Keratinocyte (primary cell): Measurements from ENCODE around the gene KCNS3. TPM values are rescaled to one million over a fixed set of nuclear protein-coding genes. Genes with fewer than 3 reads are reported as not detected.

Experiments
- DNase-seq: peaks from one replicate; pipeline ENCODE4 v3.0.0-alpha.2; 2011; ENCODE audit warnings: low read depth, missing footprints, low spot score
- FAIRE-seq: peaks from 2 replicates; lab custom pipeline; 2011; peaks lifted over from hg19 to GRCh38; lab: Jason Lieb, UNC
- H2AFZ ChIP-seq: 2 replicates; pipeline ENCODE4 v1.6.0; 2012; ENCODE audit warnings: low read length, control low read depth, inconsistent platforms; ENCODE audit not compliant: control insufficient read depth
- H3K27ac ChIP-seq: 2 replicates; pipeline ENCODE4 v1.5.1; 2011; ENCODE audit warnings: low read length; ENCODE audit not compliant: control insufficient read depth, insufficient read depth
- H3K27me3 ChIP-seq: 3 replicates; pipeline ENCODE4 v1.6.0; 2011; ENCODE audit warnings: low read length; ENCODE audit not compliant: control insufficient read depth, insufficient read depth; ENCODE audit errors: extremely low read depth
- H3K36me3 ChIP-seq, 2 experiments: 2 replicates in 1 of 2; 3 replicates in 1 of 2; pipeline ENCODE4 v1.5.1; 2011; ENCODE audit warnings: low read length in 2 of 2, mild to moderate bottlenecking in 1 of 2; ENCODE audit not compliant: control insufficient read depth in 2 of 2, insufficient read depth in 2 of 2; ENCODE audit errors: extremely low read depth in 1 of 2
- H3K4me1 ChIP-seq: 3 replicates; pipeline ENCODE4 v1.5.1; 2011; ENCODE audit warnings: low read length; ENCODE audit not compliant: control insufficient read depth, insufficient read depth; ENCODE audit errors: extremely low read depth
- H3K4me2 ChIP-seq: 3 replicates; pipeline ENCODE4 v1.6.0; 2011; ENCODE audit warnings: low read depth, low read length; ENCODE audit not compliant: control insufficient read depth, insufficient read depth; ENCODE audit errors: extremely low read depth
- H3K4me3 ChIP-seq, 3 experiments: fragments of 200-600 bp in 1 of 3; sonication (generic) in 1 of 3; 2 replicates in 2 of 3; 3 replicates in 1 of 3; pipeline ENCODE4 v1.5.1; 2011 to 2016; ENCODE audit warnings: low read length in 3 of 3, mild to moderate bottlenecking in 3 of 3, control low read depth in 2 of 3, inconsistent platforms in 1 of 3, low read depth in 1 of 3, mixed read lengths in 1 of 3, mixed run types in 1 of 3, moderate library complexity in 1 of 3; ENCODE audit not compliant: control insufficient read depth in 2 of 3, insufficient read depth in 2 of 3; ENCODE audit errors: extremely low read depth in 1 of 3
- H3K79me2 ChIP-seq: 2 replicates; pipeline ENCODE4 v1.6.0; 2012; ENCODE audit warnings: low read length; ENCODE audit not compliant: control insufficient read depth, insufficient read depth
- H3K9ac ChIP-seq: 3 replicates; pipeline ENCODE4 v1.6.0; 2011; ENCODE audit warnings: low read length; ENCODE audit not compliant: control insufficient read depth, insufficient read depth; ENCODE audit errors: extremely low read depth
- H3K9me1 ChIP-seq: 3 replicates; pipeline ENCODE4 v1.6.0; 2011; ENCODE audit warnings: low read length; ENCODE audit not compliant: control insufficient read depth, insufficient read depth; ENCODE audit errors: extremely low read depth
- H3K9me3 ChIP-seq: 2 replicates; pipeline ENCODE4 v1.5.1; 2012; ENCODE audit warnings: low read depth, low read length; ENCODE audit not compliant: control insufficient read depth
- H4K20me1 ChIP-seq: 3 replicates; pipeline ENCODE4 v1.6.0; 2011; ENCODE audit warnings: low read length; ENCODE audit not compliant: control insufficient read depth, insufficient read depth; ENCODE audit errors: extremely low read depth
- CTCF ChIP-seq, 3 experiments: IDR thresholded peaks in 1 of 3; conservative IDR thresholded peaks in 1 of 3; optimal IDR thresholded peaks in 1 of 3; 2 replicates in 2 of 3; 3 replicates in 1 of 3; pipeline versions ENCODE3 to v1.5.1; 2011; ENCODE audit warnings: low read length in 3 of 3, mild to moderate bottlenecking in 3 of 3, moderate library complexity in 2 of 3, control low read depth in 1 of 3, inconsistent platforms in 1 of 3; ENCODE audit not compliant: insufficient read depth in 2 of 3; ENCODE audit errors: extremely low read depth in 1 of 3
- EZH2 ChIP-seq: IDR thresholded peaks from one replicate; pipeline ENCODE4 v1.6.1; 2012; ENCODE audit warnings: inconsistent platforms, mild to moderate bottlenecking, low read length, moderate library complexity
- dilution Hi-C: fragments of 300-500 bp; cut with MboI; formaldehyde crosslinking; loops from one replicate; pipeline ENCODE4 v1.7.0; 2020; ENCODE audit warnings: low sequenced_read_pairs; ENCODE audit not compliant: extremely low pct_ligation_motif_present
- polyA plus RNA-seq, 5 experiments: library from polyadenylated mRNA; depleted of rRNA in 3 of 5; stranded (reverse) in 3 of 5; stranded (forward) in 1 of 5; unstranded in 1 of 5; fragments of >200 nt; gene quantifications; 1 replicate in 1 of 5; 2 replicates in 3 of 5; 3 replicates in 1 of 5; pipeline versions ENCODE4 v1.2.1 to v1.2.3, GENCODE V29; 2011 to 2012; ENCODE audit warnings: missing spikeins in 2 of 5, low read depth in 1 of 5, low replicate concordance in 1 of 5

Gene KCNS3
- polyA plus RNA-seq, 1 donor (not counting 4 experiments of a cell fraction or from before 2014, with no cell fraction given) = 7.3 TPM

- FAIRE-seq (no peak), DNase-seq (no peak)
- Histone ChIP-seq H3K4me2 (no peak overlapping the region), H3K27me3 (no peaks in the 10 kb centered on the region), H3K27ac (no peak overlapping the region), H3K4me3 (no peak overlapping the region), H3K9me1 (no peaks in the 10 kb centered on the region), H3K9ac (no peak overlapping the region), H4K20me1 (no peaks in the 10 kb centered on the region), H3K79me2 (no peaks in the 10 kb centered on the region), H3K9me3 (no peaks in the 10 kb centered on the region), H3K4me1 (no peaks in the 10 kb centered on the region), H2AFZ (no peak overlapping the region), H3K36me3 (no peaks in the 10 kb centered on the region)
- TF ChIP-seq CTCF (optimal IDR thresholded peaks at IDR 0.05 in 1 of 3, IDR thresholded peaks at IDR 0.05 in 1 of 3, conservative IDR thresholded peaks at IDR 0.05 in 1 of 3; ENCODE audit: extremely low read depth in 1 of 3, insufficient read depth in 2 of 3, low read length in 3 of 3) = no peak
- no peak for TF ChIP-seq EZH2
- dilution Hi-C loops = no loop called here
Observed at GRCh38 chr2:17849275-17849674, 29.2 kb upstream of the KCNS3 start.

GRCh38 chr2:17850151-17850550 lies 28.3 kb upstream of the KCNS3 start:
- H3K4me2 ChIP-seq = no peak overlapping the region
- H3K9me1 ChIP-seq = no peaks in the 10 kb centered on the region
- H3K36me3 ChIP-seq = no peaks in the 10 kb centered on the region
- H3K4me1 ChIP-seq = no peaks in the 10 kb centered on the region
- TF ChIP-seq EZH2 = no peak
- TF ChIP-seq CTCF (optimal IDR thresholded peaks at IDR 0.05 in 1 of 3, IDR thresholded peaks at IDR 0.05 in 1 of 3, conservative IDR thresholded peaks at IDR 0.05 in 1 of 3; ENCODE audit: extremely low read depth in 1 of 3, insufficient read depth in 2 of 3, low read length in 3 of 3) = no peak
- dilution Hi-C loops = no loop called here
- no peak overlapping the region for H2AFZ ChIP-seq
- FAIRE-seq = no peak
- DNase-seq = no peak
- no peak overlapping the region for H3K27ac ChIP-seq
- H3K9ac ChIP-seq = no peak overlapping the region
- no peaks in the 10 kb centered on the region for H3K9me3 ChIP-seq
- H3K4me3 ChIP-seq = no peak overlapping the region
- no peaks in the 10 kb centered on the region for H3K27me3 ChIP-seq
- H4K20me1 ChIP-seq = no peaks in the 10 kb centered on the region
- no peaks in the 10 kb centered on the region for H3K79me2 ChIP-seq
